ENCODE measurements around the gene CCDC192.

DNA sequence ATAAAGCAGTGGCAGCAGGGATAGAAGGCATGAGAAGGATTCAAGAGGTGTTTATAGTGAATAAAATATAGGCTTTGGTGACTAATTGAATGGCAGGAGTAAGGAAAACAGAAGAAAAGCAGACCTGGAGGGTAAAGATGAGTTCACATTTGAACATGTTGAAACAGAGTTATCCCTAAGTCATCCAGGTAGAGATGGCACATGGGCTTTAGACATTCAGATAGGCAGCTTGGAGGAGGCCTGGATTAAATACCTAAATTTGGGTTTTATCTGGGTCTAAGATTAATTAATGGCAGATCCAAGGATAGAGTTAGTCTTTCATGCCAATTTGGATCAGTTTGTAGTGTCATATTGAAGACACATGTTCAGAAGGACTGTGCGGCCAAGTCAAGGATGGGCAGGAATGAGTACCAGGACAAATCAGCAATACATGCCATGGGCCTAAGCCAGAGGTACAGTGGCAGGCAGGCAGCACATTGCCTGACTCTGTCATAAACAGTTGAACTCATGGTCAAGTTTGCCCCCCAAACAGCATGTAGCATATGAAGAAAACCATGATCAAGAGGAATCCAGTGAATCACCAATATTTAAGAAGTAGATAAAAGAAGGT, 264.9 kb downstream of the CCDC192 start:
- TF ChIP-seq POLR2A (IDR thresholded peaks at IDR 0.05): no peak
- TF ChIP-seq, protein P1, sequence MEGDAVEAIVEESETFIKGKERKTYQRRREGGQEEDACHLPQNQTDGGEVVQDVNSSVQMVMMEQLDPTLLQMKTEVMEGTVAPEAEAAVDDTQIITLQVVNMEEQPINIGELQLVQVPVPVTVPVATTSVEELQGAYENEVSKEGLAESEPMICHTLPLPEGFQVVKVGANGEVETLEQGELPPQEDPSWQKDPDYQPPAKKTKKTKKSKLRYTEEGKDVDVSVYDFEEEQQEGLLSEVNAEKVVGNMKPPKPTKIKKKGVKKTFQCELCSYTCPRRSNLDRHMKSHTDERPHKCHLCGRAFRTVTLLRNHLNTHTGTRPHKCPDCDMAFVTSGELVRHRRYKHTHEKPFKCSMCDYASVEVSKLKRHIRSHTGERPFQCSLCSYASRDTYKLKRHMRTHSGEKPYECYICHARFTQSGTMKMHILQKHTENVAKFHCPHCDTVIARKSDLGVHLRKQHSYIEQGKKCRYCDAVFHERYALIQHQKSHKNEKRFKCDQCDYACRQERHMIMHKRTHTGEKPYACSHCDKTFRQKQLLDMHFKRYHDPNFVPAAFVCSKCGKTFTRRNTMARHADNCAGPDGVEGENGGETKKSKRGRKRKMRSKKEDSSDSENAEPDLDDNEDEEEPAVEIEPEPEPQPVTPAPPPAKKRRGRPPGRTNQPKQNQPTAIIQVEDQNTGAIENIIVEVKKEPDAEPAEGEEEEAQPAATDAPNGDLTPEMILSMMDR (IDR thresholded peaks at IDR 0.05): no peak
